ENCODE results near the gene ESYT2. TPM values are rescaled to one million over a fixed set of nuclear protein-coding genes. Genes with fewer than 3 reads are reported as not detected.

The ESYT2 gene
- total RNA-seq, 6 experiments from 2014 or later = 46.1 to 57.8 (median 52.5) TPM

DNA sequence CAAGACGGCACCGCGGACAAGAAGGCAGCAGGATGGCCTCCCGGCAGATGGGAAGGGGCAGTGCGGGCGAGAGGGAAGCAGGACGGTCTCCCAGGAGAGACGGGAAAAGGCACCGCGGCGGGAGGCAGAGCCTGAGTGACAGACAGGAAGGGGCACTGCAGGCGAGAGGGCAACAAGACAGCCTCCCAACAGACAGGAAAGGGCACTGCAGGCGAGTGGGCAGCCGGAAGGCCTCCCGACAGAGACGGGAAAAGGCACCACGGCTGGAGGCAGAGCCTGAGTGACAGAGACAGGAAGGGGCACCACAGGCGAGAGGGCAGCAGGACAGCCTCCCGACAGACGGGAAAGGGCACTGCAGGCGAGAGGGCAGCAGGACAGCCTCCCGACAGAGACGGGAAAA is 32.6 kb downstream of the ESYT2 start:
- H3K36me3 Mint-ChIP-seq (ENCODE audit: low read depth) = peaks cover 27% of the 10 kb centered on the region
- peaks cover 3% of the 10 kb centered on the region; the same call in 1 of the 2 replicates for H3K27me3 Mint-ChIP-seq (ENCODE audit: insufficient read depth)

DNA sequence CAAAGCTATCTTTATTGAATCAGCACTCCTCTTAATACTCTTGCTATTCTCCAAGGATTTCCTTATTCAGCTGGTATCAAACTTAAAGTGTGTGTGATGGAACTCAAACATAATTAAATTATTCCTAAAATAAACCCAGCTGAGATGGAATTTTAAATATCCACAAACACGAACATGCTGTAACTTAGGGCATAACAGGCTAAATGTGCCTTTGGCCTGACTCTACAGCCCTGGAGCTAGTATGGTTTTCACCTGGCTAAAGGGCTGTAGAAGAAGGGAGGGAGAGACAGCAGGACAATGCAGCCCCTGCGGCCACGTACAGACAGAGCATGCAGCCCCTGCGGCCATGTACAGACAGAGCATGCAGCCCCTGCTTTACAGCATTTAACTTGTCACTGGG is 34.0 kb downstream of the ESYT2 start:
- TF ChIP-seq, protein P1, sequence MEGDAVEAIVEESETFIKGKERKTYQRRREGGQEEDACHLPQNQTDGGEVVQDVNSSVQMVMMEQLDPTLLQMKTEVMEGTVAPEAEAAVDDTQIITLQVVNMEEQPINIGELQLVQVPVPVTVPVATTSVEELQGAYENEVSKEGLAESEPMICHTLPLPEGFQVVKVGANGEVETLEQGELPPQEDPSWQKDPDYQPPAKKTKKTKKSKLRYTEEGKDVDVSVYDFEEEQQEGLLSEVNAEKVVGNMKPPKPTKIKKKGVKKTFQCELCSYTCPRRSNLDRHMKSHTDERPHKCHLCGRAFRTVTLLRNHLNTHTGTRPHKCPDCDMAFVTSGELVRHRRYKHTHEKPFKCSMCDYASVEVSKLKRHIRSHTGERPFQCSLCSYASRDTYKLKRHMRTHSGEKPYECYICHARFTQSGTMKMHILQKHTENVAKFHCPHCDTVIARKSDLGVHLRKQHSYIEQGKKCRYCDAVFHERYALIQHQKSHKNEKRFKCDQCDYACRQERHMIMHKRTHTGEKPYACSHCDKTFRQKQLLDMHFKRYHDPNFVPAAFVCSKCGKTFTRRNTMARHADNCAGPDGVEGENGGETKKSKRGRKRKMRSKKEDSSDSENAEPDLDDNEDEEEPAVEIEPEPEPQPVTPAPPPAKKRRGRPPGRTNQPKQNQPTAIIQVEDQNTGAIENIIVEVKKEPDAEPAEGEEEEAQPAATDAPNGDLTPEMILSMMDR (IDR thresholded peaks at IDR 0.05) = no peak
- Mint-ChIP-seq H3K27me3 (ENCODE audit: insufficient read depth) (peaks cover 3% of the 10 kb centered on the region; the same call in 1 of the 2 replicates), H3K4me1 (ENCODE audit: low read depth) (peaks cover 11% of the 10 kb centered on the region), H3K4me3 (no peak overlapping the region), H3K36me3 (ENCODE audit: low read depth) (peaks cover 35% of the 10 kb centered on the region), H3K9me3 (no peaks in the 10 kb centered on the region), H3K27ac (no peak overlapping the region)
- no peak for DNase-seq

More for the DNA sequence above, 32.6 kb downstream of the ESYT2 start:
- Mint-ChIP-seq H3K9me3 (no peaks in the 10 kb centered on the region), H3K27ac (peak overlapping the region; percentile 15; the same call in 1 of the 2 replicates), H3K4me3 (no peak overlapping the region), H3K4me1 (ENCODE audit: low read depth) (peaks cover 17% of the 10 kb centered on the region)
- no peak for DNase-seq
- TF ChIP-seq, protein P1 (IDR thresholded peaks at IDR 0.05) = no peak

DNA sequence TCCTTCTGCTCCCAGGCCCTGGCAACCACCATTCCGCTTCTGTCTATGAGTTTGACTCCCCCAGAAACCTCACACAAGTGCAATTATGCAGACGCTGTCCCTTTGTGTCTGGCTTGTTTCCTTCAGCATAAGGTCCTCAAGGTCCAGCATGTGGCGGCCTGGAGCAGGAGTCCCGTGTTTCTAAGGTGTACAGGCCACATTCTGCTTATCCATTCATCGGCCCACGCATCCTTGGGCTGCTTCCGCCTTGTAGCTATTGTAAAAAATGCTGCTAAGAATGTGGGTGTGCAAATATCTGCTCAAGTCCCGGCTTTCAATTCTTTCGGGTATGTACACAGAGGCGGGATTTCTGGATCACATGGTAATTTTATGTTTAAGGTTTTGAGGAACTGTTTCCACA is 38.2 kb downstream of the ESYT2 start:
- no peak overlapping the region for H3K27ac Mint-ChIP-seq
- no peak for DNase-seq
- no peaks in the 10 kb centered on the region; the same call in 1 of the 2 replicates for H3K27me3 Mint-ChIP-seq (ENCODE audit: insufficient read depth)
- no peaks in the 10 kb centered on the region for H3K9me3 Mint-ChIP-seq
- H3K36me3 Mint-ChIP-seq (ENCODE audit: low read depth) = peaks cover 33% of the 10 kb centered on the region
- H3K4me1 Mint-ChIP-seq (ENCODE audit: low read depth) = no peaks in the 10 kb centered on the region; the same call in 1 of the 2 replicates
- H3K4me3 Mint-ChIP-seq = no peak overlapping the region
- TF ChIP-seq, protein P1 (IDR thresholded peaks at IDR 0.05) = no peak

DNA sequence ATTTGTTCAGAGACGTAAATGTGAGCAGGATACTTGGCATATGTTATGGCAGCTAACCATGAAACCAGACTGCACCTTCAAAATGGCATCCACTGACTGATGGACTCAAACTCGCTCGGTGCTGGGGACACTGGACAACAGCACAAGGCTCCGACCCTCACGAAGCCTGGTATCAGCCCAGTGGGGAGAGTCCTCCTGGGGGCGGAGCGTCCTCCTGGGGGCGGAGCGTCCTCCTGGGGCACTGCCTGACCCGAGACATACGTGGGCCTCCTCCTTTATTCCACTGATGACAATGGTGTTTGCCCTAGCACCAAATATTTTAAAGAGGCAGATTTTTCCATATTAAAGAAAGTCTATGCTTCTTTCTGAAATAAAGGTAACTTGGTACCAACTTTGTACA is 39.5 kb downstream of the ESYT2 start:
- Mint-ChIP-seq H3K36me3 (ENCODE audit: low read depth) (peaks cover 33% of the 10 kb centered on the region), H3K4me3 (no peak overlapping the region), H3K27me3 (ENCODE audit: insufficient read depth) (no peaks in the 10 kb centered on the region; the same call in 1 of the 2 replicates), H3K4me1 (ENCODE audit: low read depth) (no peaks in the 10 kb centered on the region), H3K27ac (no peak overlapping the region), H3K9me3 (no peaks in the 10 kb centered on the region)
- TF ChIP-seq, protein P1 (IDR thresholded peaks at IDR 0.05) = no peak
- DNase-seq = no peak

DNA sequence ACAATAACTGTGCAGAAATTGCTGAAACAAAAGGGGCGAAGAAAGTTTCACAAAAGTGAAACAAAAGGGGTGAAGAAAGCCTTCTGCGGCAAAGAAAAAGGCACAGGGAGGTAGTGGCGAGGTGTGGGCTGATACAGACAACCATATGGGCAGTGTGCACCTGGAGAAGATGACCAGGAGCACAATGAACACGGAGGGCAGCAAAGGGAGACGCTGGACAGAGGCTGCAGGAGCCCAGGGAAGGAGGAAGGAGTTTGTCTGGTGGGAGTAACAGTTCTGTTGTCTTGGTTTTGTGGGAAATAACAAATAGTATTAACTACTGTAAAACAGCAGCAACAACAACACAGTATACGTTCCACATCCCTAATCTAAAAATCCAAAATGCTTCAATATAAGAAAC is 42.4 kb downstream of the ESYT2 start:
- TF ChIP-seq, protein P1 (IDR thresholded peaks at IDR 0.05) = no peak
- Mint-ChIP-seq H3K9me3 (no peaks in the 10 kb centered on the region), H3K27ac (no peak overlapping the region), H3K27me3 (ENCODE audit: insufficient read depth) (no peaks in the 10 kb centered on the region; the same call in 1 of the 2 replicates), H3K4me1 (ENCODE audit: low read depth) (no peaks in the 10 kb centered on the region), H3K4me3 (no peak overlapping the region), H3K36me3 (ENCODE audit: low read depth) (peaks cover 18% of the 10 kb centered on the region)
- no peak for DNase-seq

Measured in HFFc6 (cell line).